Kasumi-1 (cell line): Measurements from ENCODE around the gene GLIPR2.

Experiments
- DNase-seq, 2 experiments: peaks; one replicate each; lab custom pipeline; 2025; lab: John Stamatoyannopoulos, UW

GLIPR2 gene

DNA sequence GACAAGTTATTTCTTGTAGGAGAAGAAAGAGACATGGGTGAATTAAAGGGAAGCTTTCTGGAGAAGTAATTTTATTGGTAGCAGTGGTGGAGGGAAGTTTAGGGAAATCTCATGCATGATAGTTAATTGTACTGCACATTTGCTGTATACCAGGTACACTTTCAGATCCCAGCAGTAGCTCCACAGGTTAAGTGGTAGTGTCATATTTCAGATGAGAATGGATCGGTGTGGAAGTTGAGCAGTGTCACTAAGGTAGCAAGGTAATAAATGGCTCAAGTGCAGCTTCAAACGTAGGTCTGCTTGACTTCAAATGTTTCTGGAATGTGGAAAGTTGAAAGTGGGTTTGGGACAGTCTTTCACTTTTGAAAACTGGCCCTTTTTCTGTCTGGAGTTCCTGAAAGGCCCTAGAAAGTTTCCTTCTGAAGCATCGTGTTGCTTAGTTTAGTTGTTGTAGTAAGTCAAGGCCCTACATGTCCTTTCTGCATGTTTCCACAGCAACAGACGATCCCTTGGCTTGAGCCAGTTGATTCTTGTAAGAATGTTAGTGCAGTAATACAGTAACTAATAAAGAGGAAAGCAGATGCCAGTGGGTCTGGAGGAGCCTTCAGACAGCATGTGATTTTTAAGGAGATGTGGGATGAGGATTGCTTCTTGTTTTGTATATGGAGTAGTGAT is 57.9 kb downstream of the GLIPR2 start:
- no peak for DNase-seq

DNA sequence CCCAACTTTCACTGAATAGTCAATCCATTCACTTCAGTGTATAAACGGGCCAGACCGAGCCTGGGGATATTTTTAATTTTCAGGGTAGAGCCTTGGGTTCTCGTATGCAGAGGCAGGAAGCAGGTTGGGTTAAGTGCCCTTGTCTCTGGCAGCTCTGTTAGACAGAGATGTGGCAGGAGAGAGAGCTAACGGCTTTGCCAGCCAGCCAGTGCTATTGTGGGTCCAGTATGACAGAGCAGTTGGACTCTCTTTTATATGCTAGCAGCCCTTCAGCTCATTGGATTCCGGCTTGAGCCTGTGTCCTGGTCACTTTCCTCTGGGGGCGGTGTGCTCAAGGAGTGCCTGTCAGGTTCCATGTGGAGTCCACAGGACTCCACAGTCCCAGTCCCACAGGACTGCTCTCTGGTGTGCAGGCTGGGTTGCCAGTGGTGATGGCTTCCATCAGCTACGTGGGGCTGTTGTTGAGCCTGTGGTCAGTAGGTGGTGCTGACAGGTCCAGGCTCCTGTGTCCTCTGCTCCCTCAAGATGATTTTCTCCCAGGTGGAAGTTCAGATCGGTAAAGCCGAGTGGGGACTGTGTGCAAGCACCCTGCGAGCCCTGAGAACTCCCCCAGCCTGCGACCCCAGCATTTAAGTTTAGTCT is 68.5 kb downstream of the GLIPR2 start:
- DNase-seq, result no peak

DNA sequence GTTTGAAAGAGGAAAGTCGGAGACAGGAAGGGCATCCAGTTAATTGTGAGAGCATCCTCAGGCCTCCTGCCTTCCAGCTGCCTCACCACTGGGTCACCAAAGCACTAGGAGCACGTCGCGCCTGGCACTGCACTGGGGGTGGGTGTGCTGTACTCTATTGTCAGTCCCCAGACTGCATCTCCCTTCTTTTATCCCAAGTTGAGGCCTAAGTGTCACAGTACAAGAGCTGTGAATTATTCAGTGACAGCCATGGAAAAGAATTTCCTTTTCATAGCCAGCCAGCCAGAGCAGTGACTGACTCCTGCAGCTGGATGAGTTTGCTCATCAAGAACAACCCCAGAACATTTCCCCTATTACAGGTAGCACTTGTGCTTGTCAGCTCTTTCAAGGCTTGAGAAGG is 70.5 kb downstream of the GLIPR2 start:
- no peak for DNase-seq

DNA sequence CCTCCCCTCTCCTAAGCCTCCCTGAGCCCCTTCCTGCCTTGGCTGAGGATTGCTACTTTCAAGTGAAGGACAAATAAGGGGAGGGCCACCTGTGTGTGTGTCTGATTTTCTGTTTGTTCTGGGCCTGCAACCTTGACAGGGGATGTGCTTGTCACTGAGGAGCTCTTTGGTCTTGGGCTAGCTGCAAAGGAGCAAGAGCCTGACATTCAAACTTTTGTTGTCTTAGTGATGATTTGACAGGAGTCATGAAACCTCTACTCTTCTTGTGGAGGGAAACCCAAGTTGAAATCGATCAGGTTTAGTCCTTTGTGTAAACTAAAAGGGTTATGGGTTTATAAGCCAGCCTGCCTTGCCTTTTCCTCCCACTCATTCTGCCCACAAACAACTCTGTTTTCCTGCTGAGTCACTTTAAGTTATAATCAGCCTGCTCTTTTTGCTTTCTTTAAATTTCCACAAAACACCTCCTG is 71.0 kb downstream of the GLIPR2 start:
- DNase-seq, result no peak

DNA sequence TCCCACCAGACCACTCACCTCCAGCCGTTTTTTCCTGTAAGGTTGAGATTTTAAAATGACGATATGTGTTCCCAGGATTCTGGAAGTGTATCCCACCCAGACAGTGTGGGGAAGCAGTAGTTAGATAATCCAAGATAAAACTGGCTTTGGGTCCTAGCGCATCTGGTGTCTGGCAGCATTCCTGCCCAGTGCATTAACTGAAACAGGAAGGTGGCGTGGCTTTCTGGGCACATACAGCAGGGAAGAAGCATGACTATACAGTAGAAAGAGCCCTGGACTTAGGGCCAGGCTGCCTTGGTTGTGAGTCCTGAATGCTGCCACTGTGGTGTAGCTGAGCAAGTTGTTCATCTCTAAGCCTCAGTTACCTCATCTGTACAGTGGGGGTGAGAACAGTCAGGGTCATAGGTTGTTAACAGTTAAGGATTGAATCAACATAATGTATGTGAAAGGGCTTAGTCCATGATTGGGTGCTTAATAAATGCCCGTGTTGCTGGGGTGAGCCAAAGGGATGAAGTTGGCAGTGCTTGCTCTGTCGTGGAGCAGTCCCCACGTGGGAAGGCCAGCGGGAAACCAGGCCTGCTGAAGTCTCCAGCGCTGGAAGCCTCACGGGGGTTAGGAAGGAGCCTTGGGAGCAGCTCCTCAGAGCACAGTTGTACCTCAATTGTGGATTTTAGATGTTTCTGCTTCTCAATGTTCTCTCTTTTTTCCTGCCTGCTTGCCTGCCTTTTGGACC is 72.2 kb downstream of the GLIPR2 start:
- DNase-seq, result no peak

DNA sequence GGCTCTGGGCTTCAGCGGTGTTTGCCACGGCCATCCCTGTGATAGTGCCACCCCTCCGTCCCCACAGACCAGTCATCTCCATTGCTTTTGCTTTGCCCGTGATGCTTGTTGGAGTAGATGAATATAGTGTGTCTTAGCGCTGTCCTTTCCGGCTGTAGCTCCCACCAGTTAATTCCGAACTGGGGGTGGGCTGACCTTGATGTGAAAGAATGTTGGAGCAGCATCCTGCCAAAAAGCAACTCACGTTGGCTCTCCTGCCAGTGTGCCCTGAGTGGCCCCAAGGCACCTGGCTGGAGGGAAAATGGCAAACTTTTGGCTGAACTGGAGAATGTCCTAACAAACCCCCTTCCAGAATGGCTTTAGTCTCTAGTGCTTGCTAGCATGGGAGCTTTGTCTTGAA is 74.2 kb downstream of the GLIPR2 start:
- no peak for DNase-seq

DNA sequence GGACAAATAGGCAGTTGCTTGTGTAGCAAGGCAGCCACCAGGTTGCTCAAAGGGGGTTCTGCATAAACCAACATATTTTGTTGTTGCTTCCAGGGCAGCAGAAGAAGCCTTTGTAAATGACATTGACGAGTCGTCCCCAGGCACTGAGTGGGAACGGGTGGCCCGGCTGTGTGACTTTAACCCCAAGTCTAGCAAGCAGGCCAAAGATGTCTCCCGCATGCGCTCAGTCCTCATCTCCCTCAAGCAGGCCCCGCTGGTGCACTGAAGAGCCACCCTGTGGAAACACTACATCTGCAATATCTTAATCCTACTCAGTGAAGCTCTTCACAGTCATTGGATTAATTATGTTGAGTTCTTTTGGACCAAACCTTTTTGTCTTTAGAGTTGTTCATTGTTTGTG is 75.0 kb downstream of the GLIPR2 start:
- DNase-seq, result no peak

DNA sequence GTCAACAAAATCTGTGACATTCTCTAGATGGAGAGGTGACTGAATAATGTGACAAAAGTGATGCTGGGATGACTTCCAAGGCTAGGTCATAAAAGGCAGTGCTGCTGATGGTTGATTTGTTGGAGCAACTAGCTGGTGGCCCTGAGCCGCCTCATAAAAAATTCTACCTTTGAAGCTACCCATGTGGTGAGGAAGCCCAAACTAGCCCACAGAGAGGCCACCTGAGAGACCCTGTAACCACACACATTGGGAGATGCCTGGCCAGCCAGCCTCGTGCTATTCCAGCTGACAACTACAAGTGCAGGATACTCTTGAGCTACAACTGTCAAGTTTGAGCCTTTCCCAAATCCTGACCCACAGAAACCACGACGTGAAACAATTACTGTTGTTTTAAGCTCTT is 76.9 kb downstream of the GLIPR2 start:
- no peak for DNase-seq
